ENCODE results near the gene CKAP2L.

DNA sequence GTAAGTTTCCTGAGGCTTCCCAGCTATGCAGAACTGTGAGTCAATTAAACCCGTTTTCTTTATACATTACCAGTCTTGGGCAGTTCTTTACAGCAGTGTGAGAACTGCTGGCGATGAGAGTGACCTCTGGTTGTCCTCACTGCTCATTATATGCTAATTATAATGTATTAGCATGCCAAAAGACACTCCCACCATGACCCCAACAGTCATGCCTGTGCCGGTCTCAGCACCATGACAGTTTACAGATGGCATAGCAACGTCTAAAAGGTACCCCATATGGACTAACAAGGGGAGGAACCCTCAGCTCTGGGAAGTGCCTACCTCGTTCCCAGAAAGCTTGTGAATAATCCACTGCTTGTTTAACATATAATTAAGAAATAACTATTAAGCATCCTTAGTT is 28.0 kb upstream of the CKAP2L start:
- TF ChIP-seq, protein P1, sequence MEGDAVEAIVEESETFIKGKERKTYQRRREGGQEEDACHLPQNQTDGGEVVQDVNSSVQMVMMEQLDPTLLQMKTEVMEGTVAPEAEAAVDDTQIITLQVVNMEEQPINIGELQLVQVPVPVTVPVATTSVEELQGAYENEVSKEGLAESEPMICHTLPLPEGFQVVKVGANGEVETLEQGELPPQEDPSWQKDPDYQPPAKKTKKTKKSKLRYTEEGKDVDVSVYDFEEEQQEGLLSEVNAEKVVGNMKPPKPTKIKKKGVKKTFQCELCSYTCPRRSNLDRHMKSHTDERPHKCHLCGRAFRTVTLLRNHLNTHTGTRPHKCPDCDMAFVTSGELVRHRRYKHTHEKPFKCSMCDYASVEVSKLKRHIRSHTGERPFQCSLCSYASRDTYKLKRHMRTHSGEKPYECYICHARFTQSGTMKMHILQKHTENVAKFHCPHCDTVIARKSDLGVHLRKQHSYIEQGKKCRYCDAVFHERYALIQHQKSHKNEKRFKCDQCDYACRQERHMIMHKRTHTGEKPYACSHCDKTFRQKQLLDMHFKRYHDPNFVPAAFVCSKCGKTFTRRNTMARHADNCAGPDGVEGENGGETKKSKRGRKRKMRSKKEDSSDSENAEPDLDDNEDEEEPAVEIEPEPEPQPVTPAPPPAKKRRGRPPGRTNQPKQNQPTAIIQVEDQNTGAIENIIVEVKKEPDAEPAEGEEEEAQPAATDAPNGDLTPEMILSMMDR (IDR thresholded peaks at IDR 0.05), result no peak
- TF ChIP-seq POLR2A (IDR thresholded peaks at IDR 0.05), result no peak

Data from heart left ventricle (tissue), 13 donors.